ENCODE data around the gene MYO9A.

- TF ChIP-seq GATA2 (IDR thresholded peaks at IDR 0.05; ENCODE audit: low read depth, low read length) (no peak), GATA3 (IDR thresholded peaks at IDR 0.05; ENCODE audit: low read depth, low read length) (no peak)
Observed at GRCh38 chr15:71810256-71811035, 307.5 kb downstream of the MYO9A start, which contains the start of gene NR2E3.

Data from SH-SY5Y (cell line).